ENCODE measurements around the gene ARID1B.

- TF ChIP-seq CTCF (IDR thresholded peaks at IDR 0.05) (no peak), POLR2A (IDR thresholded peaks at IDR 0.05) (no peak)
Observed at GRCh38 chr6:156869980-156870398, 92.8 kb downstream of the ARID1B start.
